Erythroblast (primary cell): ENCODE measurements around the gene KANSL1.

Experiments
- GATA1 ChIP-seq: IDR thresholded peaks from 2 replicates; pipeline ENCODE4 v1.6.1; 2011; ENCODE audit warnings: low read depth, mild to moderate bottlenecking, control low read depth, low read length, moderate library complexity
- POLR2A ChIP-seq: IDR thresholded peaks from 2 replicates; pipeline ENCODE4 v1.6.1; 2011; ENCODE audit warnings: mild to moderate bottlenecking, low read length

DNA sequence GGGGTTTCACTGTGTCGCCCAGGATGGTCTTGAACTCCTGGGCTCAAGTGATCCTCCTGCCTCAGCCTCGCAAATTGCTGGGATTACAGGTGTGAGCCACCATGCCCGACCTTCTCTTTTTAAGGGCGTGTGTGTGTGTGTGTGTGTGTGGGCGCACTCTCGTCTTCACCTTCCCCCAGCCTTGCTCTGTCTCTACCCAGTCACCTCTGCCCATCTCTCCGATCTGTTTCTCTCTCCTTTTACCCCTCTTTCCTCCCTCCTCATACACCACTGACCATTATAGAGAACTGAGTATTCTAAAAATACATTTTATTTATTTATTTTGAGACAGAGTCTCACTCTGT, 190.3 kb downstream of the KANSL1 start:
- no peak for TF ChIP-seq POLR2A
- no peak for TF ChIP-seq GATA1
